GM12891 (cell line): Measurements from ENCODE around the gene HSD17B1.

ENCODE experiments used
- DNase-seq: peaks from one replicate; pipeline ENCODE4 v3.0.0; 2011; ENCODE audit warnings: low spot score; ENCODE audit not compliant: insufficient read length
- FAIRE-seq: peaks from 2 replicates; lab custom pipeline; 2011; peaks lifted over from hg19 to GRCh38; lab: Jason Lieb, UNC
- PAX5 ChIP-seq: IDR thresholded peaks from 2 replicates; pipeline ENCODE4 v1.6.1; 2011; ENCODE audit warnings: low read length, moderate library complexity, mild to moderate bottlenecking; ENCODE audit not compliant: insufficient read depth, severe bottlenecking
- POLR2A ChIP-seq: IDR thresholded peaks from 2 replicates; pipeline ENCODE4 v1.6.1; 2011; ENCODE audit warnings: low read depth, low read length, control low read depth
- POLR2AphosphoS5 ChIP-seq: IDR thresholded peaks from 2 replicates; pipeline ENCODE4 v1.6.1; 2011; ENCODE audit warnings: low read depth, low read length, control low read depth
- POU2F2 ChIP-seq: IDR thresholded peaks from 2 replicates; pipeline ENCODE4 v1.6.1; 2011; ENCODE audit warnings: low read depth, mild to moderate bottlenecking, control low read depth, low read length, moderate library complexity
- SPI1 ChIP-seq: IDR thresholded peaks from 2 replicates; pipeline ENCODE4 v1.6.1; 2011; ENCODE audit warnings: low read depth, low read length, control low read depth
- TAF1 ChIP-seq: IDR thresholded peaks from 2 replicates; pipeline ENCODE4 v1.6.1; 2011; ENCODE audit warnings: low read depth, low read length, control low read depth

Gene HSD17B1

DNA sequence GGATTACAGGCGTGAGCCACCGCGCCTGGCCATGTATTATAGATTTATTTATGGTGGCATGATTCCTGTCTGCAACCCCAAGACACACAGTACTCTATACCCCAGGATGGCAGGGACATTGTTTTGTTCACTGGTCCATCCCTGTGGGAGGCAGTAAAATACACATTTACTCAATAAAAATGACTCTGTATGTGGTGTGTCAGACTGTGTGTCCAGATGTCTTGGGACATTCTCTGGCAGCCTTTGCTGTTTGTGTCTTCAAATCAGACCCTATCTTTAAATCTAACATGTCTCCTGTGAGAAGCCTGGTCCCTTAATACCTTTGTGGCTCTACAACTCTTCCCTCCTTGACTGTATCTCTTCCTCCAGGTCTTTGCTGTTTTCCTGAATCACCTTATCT is 7.5 kb downstream of the HSD17B1 start:
- DNase-seq (no peak), FAIRE-seq (no peak)
- TF ChIP-seq TAF1: no peak
- TF ChIP-seq SPI1: no peak
- no peak for TF ChIP-seq PAX5
- TF ChIP-seq POLR2A: no peak
- TF ChIP-seq POLR2AphosphoS5: no peak
- no peak for TF ChIP-seq POU2F2

DNA sequence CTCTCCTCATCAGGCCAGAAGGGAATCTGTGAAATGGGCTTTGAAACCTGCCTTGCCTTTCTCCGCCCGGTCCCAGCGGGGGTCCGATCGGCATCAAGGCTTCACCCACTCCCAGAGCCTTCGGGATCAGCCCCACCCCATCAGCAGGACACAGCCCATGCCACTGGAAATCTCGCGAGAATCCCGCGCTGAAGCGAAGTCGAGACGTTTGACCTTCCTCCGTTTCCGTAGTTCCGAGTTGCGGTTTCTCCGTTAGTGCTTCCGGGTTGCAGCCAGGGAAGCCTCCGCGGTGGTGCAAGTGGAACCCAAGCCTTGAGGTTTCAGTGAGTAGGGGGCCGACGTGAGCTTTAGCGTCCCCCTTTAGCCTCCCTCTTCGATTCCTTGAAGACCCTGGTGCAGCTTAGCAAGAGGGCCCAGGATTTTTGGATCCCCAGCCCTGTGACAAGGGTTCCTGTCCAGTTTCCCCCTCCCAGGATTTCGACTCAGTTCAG is 9.2 kb downstream of the HSD17B1 start, which contains the start of gene COASY:
TSS of gene COASY (plus strand) at position 252 of the 491 bp plus-strand sequence. CDS start 475 bp downstream, outside the sequence.
- TF ChIP-seq PAX5 (no peak), POLR2AphosphoS5 (peak; percentile 93), TAF1 (peak; percentile 88), POU2F2 (peak; percentile 85), POLR2A (peak; percentile 87)
- DNase-seq: peak; percentile 96
- FAIRE-seq: peak; percentile 94

DNA sequence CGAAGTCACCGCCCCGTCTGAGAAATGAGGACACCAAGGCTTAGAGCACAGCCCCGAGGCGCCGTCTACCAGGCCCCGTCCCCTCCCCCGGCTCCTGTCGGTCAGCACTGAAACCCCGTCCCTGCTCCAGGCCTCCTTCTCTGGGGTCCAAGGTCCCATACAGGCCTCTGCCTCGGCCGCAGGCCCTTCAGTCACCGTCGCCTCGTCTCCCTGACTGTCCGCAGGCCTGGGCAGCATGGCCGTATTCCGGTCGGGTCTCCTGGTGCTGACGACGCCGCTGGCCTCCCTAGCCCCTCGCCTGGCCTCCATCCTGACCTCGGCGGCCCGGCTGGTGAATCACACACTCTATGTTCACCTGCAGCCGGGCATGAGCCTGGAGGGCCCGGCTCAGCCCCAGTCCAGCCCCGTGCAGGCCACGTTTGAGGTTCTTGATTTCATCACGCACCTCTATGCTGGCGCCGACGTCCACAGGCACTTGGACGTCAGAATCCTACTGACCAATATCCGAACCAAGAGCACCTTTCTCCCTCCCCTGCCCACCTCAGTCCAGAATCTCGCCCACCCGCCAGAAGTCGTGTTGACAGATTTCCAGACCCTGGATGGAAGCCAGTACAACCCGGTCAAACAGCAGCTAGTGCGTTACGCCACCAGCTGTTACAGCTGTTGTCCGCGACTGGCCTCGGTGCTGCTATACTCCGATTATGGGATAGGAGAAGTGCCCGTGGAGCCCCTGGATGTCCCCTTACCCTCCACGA is 9.8 kb downstream of the HSD17B1 start:
- FAIRE-seq: peak; percentile 9
- no peak for DNase-seq
- no peak for TF ChIP-seq POLR2A
- no peak for TF ChIP-seq POU2F2
- no peak for TF ChIP-seq PAX5
- TF ChIP-seq POLR2AphosphoS5: no peak
- no peak for TF ChIP-seq SPI1
- TF ChIP-seq TAF1: no peak

DNA sequence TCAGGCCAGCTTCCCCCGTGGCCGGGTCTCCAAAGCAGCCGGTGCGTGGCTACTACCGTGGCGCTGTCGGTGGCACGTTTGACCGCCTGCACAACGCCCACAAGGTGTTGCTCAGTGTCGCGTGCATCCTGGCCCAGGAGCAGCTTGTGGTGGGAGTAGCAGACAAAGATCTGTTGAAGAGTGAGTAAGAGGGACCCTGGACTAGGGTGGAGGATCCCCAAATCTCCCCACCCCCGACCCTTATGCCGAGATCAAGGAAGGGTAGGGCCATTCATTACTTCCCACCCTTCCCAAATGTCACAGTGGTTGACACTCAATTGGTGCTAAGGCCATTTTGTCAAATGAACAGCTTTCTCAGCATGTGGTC is 10.4 kb downstream of the HSD17B1 start:
- DNase-seq (no peak), FAIRE-seq (peak; percentile 83)
- no peak for TF ChIP-seq PAX5
- no peak for TF ChIP-seq POLR2A
- no peak for TF ChIP-seq TAF1
- no peak for TF ChIP-seq SPI1
- TF ChIP-seq POLR2AphosphoS5: no peak
- no peak for TF ChIP-seq POU2F2

DNA sequence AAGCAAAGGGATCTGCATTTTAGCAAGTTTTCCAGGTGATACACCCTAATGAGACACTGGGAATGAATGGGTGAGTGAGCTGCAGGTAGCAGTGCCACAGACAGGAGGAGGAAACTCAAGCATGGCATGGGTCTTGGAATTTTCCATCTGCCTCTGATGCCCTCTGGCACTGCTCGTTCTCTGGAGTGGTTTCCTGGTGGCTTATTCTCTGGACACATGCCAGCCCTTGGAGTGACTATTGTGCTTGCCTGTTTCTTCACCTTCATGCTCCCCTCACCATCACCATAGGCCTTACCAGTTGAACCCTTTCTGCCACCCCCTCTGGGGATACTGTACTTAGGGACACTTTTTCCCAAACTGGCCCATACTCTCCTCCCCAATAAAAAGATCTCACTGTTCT is 10.8 kb downstream of the HSD17B1 start:
- no peak for DNase-seq
- TF ChIP-seq POLR2AphosphoS5 (0 out of 2 replicates have a peak, but pooled peaks have one; percentile 10), SPI1 (no peak), TAF1 (no peak)
- FAIRE-seq: no peak

DNA sequence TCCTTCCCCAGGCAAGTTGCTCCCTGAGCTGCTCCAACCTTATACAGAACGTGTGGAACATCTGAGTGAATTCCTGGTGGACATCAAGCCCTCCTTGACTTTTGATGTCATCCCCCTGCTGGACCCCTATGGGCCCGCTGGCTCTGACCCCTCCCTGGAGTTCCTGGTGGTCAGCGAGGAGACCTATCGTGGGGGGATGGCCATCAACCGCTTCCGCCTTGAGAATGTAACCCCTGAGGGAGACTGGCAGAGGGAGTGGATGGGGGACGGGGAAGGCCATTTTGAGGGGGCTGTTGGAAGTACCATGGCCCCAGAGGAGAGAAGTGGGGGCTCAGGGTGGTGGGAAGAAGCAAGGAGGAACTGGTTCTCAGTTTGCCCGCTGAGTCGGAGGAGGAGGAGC is 11.2 kb downstream of the HSD17B1 start:
- no peak for TF ChIP-seq SPI1
- 0 out of 2 replicates have a peak, but pooled peaks have one; percentile 4 for TF ChIP-seq POLR2AphosphoS5
- FAIRE-seq (no peak), DNase-seq (no peak)

DNA sequence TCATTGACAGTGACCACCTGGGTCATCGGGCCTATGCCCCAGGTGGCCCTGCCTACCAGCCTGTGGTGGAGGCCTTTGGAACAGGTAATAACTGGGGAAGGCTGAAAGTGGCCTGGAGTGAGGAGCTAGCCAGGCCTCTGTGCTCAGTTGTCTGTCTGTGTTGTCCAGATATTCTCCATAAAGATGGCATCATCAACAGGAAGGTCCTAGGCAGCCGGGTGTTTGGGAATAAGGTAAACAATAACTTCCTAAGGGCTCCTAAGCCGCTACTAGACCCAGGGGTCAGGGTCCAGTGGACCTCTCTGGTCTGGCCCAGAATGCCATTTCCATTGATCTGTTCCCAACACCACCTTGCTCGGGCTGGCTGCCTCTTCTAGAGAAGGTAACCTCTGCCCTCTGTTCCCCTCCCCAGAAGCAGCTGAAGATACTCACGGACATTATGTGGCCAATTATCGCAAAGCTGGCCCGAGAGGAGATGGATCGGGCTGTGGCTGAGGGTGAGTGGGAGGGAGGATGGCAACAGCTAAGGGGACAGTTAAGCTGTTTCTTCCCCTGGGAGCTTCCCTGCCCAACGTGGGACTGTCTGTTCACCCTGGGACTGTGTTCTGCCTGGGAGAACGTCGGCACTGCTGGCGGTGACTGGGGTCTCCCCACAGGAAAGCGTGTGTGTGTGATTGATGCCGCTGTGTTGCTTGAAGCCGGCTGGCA is 12.2 kb downstream of the HSD17B1 start:
- FAIRE-seq (no peak), DNase-seq (no peak)
- TF ChIP-seq POLR2AphosphoS5: no peak
- TF ChIP-seq TAF1: no peak
- no peak for TF ChIP-seq SPI1
- TF ChIP-seq PAX5: no peak
- no peak for TF ChIP-seq POU2F2
- no peak for TF ChIP-seq POLR2A

DNA sequence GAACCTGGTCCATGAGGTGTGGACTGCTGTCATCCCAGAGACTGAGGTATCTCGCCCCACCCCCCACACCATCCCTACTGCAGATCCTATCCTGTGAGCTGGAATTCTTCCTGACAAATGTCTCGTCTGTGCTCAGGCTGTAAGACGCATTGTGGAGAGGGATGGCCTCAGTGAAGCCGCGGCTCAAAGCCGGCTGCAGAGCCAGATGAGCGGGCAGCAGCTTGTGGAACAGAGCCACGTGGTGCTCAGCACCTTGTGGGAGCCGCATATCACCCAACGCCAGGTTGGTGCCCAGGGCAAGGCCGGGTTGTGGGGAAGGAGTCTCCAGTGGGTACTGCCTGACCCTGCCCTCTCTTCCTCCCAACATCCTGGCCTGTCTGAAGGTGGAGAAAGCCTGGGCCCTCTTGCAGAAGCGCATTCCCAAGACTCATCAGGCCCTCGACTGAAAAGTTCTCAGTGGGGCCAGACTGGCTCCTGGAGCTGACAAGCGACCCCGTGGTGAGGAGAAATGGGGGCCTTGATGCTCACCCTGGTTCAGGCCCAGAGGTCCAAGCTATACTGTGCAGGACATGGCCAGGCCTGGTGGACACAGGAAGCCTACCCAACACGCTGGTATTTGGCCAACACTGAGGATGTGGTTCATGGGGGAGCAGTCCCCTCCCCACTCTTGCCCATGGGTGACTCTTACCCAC is 12.9 kb downstream of the HSD17B1 start:
- TF ChIP-seq POLR2A: no peak
- no peak for TF ChIP-seq SPI1
- TF ChIP-seq PAX5: no peak
- no peak for TF ChIP-seq TAF1
- no peak for TF ChIP-seq POLR2AphosphoS5
- TF ChIP-seq POU2F2: no peak
- no peak for DNase-seq
- FAIRE-seq: no peak

DNA sequence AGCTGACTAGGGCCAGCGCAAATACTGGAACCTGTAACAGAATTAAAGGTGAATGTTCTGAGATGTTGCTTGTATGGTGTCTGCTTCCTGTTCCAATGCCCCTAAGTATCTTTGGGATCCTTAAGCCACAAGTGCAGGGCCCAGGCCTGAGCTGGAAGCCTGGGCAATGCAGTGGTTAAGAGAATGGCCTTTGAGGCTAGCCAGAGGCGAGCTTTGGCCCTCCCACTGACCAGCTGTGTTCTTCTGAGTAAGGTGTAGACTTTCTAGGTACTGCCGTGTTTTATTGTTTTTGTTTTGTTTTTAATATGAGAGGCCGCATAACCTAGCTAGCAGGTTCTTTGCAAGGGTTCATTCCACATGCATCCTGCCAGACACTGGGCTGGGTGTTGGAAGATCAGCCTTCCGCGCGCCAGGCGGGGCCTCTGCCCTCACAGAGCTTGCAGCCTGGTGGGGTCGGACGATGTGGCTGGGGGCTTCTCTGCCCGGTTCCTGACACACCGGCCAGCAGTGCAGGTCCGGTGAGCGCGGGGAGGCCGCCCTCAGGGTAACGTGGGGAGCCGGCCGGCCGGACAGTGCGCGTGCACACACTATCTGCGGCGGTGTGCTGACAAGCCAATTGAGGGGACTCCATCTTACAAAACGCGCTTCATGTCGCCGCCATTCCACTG is 13.6 kb downstream of the HSD17B1 start:
- no peak for FAIRE-seq
- TF ChIP-seq POU2F2: no peak
- TF ChIP-seq PAX5: no peak
- TF ChIP-seq POLR2AphosphoS5: no peak
- DNase-seq: no peak
